GM12878 (cell line): Measurements from ENCODE around the gene LDHAL6B. TPM values are rescaled to one million over a fixed set of nuclear protein-coding genes. Genes with fewer than 3 reads are reported as not detected.
A peak's percentile ranks its signal among the peaks of the same experiment; 100 is the strongest.

ENCODE experiments used
- ATAC-seq: fragments of 200-7000 bp; cut with Tn5 transposase; 3 replicates; pipeline ENCODE4 v1.9.1; 2020; ENCODE audit warnings: mild to moderate bottlenecking, moderate library complexity
- BruUV-seq: library from RNA; stranded (reverse); fragments of 400-500 nt; replicated peaks from 2 replicates; lab custom pipeline; 2021; lab: Mats Ljungman, UMichigan
- CTCF ChIA-PET: fragments of 300-600 bp; sonication (Branson Sonifier 250); formaldehyde crosslinking; extraction: SDS; loops from one replicate; lab custom pipeline; 2021; ENCODE audit warnings: inconsistent platforms; lab: Yijun Ruan, JAX
- POLR2A ChIA-PET: fragments of 350-600 bp; formaldehyde crosslinking; extraction: SDS; loops from one replicate; lab custom pipeline; 2021; ENCODE audit warnings: inconsistent platforms; lab: Charles Lee
- RAD21 ChIA-PET: fragments of 300-600 bp; sonication (Branson Sonifier 250); formaldehyde crosslinking; loops from one replicate; lab custom pipeline; 2023; ENCODE audit warnings: antibody characterized with exemption; ENCODE audit not compliant: unreplicated experiment; lab: Charles Lee
- SMC1A ChIA-PET: fragments of 300-600 bp; sonication (Branson Sonifier 250); formaldehyde crosslinking; loops from one replicate; lab custom pipeline; 2023; ENCODE audit not compliant: unreplicated experiment, uncharacterized antibody; lab: Charles Lee
- DNase-seq: peaks from one replicate; pipeline ENCODE4 v3.0.0-alpha.2; 2011; ENCODE audit warnings: low read depth, low spot score
- FAIRE-seq: peaks from 3 replicates; lab custom pipeline; 2011; peaks lifted over from hg19 to GRCh38; lab: Jason Lieb, UNC
- H2AFZ ChIP-seq: 2 replicates; pipeline ENCODE4 v1.6.0; 2011; ENCODE audit warnings: low read depth, low read length, control low read depth; ENCODE audit not compliant: control insufficient read depth
- H3K27ac ChIP-seq: 2 replicates; pipeline ENCODE4 v1.5.1; 2011; ENCODE audit warnings: control low read depth; ENCODE audit not compliant: control insufficient read depth, insufficient read depth
- H3K27me3 ChIP-seq, 2 experiments: replicated peaks in 1 of 2; 2 replicates each; pipeline versions ENCODE4 v1.6.0 to v1.6.1; 2011; ENCODE audit warnings: low read length in 1 of 2; ENCODE audit not compliant: control insufficient read depth in 2 of 2, insufficient read depth in 2 of 2
- H3K36me3 ChIP-seq, 2 experiments: 2 replicates each; pipeline ENCODE4 v1.5.1; 2011; ENCODE audit warnings: low read length in 1 of 2; ENCODE audit not compliant: control insufficient read depth in 2 of 2, insufficient read depth in 2 of 2
- H3K4me1 ChIP-seq: 2 replicates; pipeline ENCODE4 v1.6.1; 2011; ENCODE audit warnings: mild to moderate bottlenecking, low read length, moderate library complexity, mixed read lengths; ENCODE audit not compliant: control insufficient read depth, insufficient read depth
- H3K4me2 ChIP-seq: 2 replicates; pipeline ENCODE4 v1.6.0; 2011; ENCODE audit warnings: control low read depth; ENCODE audit not compliant: control insufficient read depth, insufficient read depth
- H3K4me3 ChIP-seq: fragments of 200-600 bp; sonication (generic); 2 replicates; pipeline ENCODE4 v1.5.1; 2016
- H3K79me2 ChIP-seq: 2 replicates; pipeline ENCODE4 v1.6.0; 2011; ENCODE audit warnings: low read length; ENCODE audit not compliant: control insufficient read depth, insufficient read depth
- H3K9ac ChIP-seq: 2 replicates; pipeline ENCODE4 v1.8.0; 2011; ENCODE audit warnings: low read length, control low read depth, mixed read lengths; ENCODE audit not compliant: control insufficient read depth, insufficient read depth
- H3K9me3 ChIP-seq: replicated peaks from 3 replicates; pipeline ENCODE4 v1.5.1; 2011; ENCODE audit warnings: mild to moderate bottlenecking, low read length; ENCODE audit not compliant: control insufficient read depth, insufficient read depth
- H4K20me1 ChIP-seq: 2 replicates; pipeline ENCODE4 v1.6.0; 2011; ENCODE audit not compliant: control insufficient read depth, insufficient read depth
- ATF2 ChIP-seq: IDR thresholded peaks from 2 replicates; pipeline ENCODE4 v1.6.1; 2012; ENCODE audit warnings: low read length, inconsistent platforms
- ATF3 ChIP-seq: IDR thresholded peaks from 2 replicates; pipeline ENCODE4 v1.6.1; 2011; ENCODE audit warnings: low read depth, mild to moderate bottlenecking, low read length, moderate library complexity, borderline replicate concordance; ENCODE audit errors: extremely low read depth
- CEBPB ChIP-seq, 2 experiments: fragments of 150-350 bp in 1 of 2; IDR thresholded peaks; 2 replicates each; pipeline ENCODE4 v1.6.1; 2012 to 2014; ENCODE audit warnings: low read depth in 2 of 2, low read length in 2 of 2, borderline replicate concordance in 1 of 2, inconsistent platforms in 1 of 2
- E2F4 ChIP-seq: IDR thresholded peaks from 2 replicates; pipeline ENCODE4 v1.6.1; 2012; ENCODE audit warnings: low read depth, low read length, improper control_type of control experiment
- E4F1 ChIP-seq: fragments of 450-650 bp; IDR thresholded peaks from 2 replicates; pipeline ENCODE4 v1.6.1; 2018; ENCODE audit warnings: borderline replicate concordance, mild to moderate bottlenecking; ENCODE audit not compliant: partially characterized antibody
- NR2F1 ChIP-seq: fragments of 450-650 bp; conservative IDR thresholded peaks from 2 replicates; pipeline ENCODE4 v1.6.1; 2017; ENCODE audit warnings: mild to moderate bottlenecking
- POLR2AphosphoS5 ChIP-seq: IDR thresholded peaks from 2 replicates; pipeline ENCODE4 v1.6.1; 2011; ENCODE audit warnings: mild to moderate bottlenecking, low read length, inconsistent platforms
- SRF ChIP-seq, 2 experiments: IDR thresholded peaks; 2 replicates each; pipeline ENCODE4 v1.6.1; 2011; ENCODE audit warnings: low read depth in 2 of 2, low read length in 2 of 2, mild to moderate bottlenecking in 1 of 2, moderate library complexity in 1 of 2
- WGBS: methylation state at CpG from one replicate; pipeline ENCODE4 v1.1.6; 2016; ENCODE audit warnings: low lambda C conversion rate; ENCODE audit not compliant: insufficient replicate concordance, insufficient coverage; ENCODE audit errors: missing lambda C conversion rate; 5-methylcytosine and 5-hydroxymethylcytosine counted together
- in situ Hi-C: fragments of 300-500 bp; cut with MboI; formaldehyde crosslinking; loops from 9 replicates; pipeline ENCODE4 v1.14.3; 2018; ENCODE audit warnings: mixed read lengths
- intact Hi-C: fragments of 100-400 bp; cut with micrococcal nuclease; formaldehyde crosslinking; loops from one replicate; pipeline ENCODE4 v1.14.2; 2022; ENCODE audit not compliant: unreplicated experiment
- polyA plus RNA-seq, 11 experiments: library from polyadenylated mRNA; depleted of rRNA in 4 of 11; unstranded in 6 of 11; stranded (reverse) in 5 of 11; fragments of >200 nt; fragmentation: Nextera tagmentation in 4 of 11; fragmentation: Illumina TruSeq in 1 of 11; extraction: Ambion mirVana in 4 of 11; extraction: Trizol in 1 of 11; gene quantifications; 1 replicate in 1 of 11; 2 replicates in 10 of 11; pipeline versions ENCODE4 v1.2.1 to v1.2.3, GENCODE V29; 2011 to 2016; ENCODE audit warnings: inconsistent platforms in 2 of 11, missing spikeins in 2 of 11, low read depth in 1 of 11
- total RNA-seq, 4 experiments: library from RNA; depleted of rRNA in 3 of 4; stranded (reverse); fragments of >200 nt in 3 of 4; fragmentation: Illumina TruSeq in 1 of 4; extraction: Trizol in 1 of 4; gene quantifications; 2 replicates each; pipeline versions ENCODE4 v1.2.1 to v1.2.3, GENCODE V29; 2013 to 2021
- TF ChIP-seq, protein P1 (sequence below): fragments of 450-650 bp; IDR thresholded peaks from 2 replicates; pipeline ENCODE4 v1.6.1; 2017; ENCODE audit warnings: borderline replicate concordance

LDHAL6B gene
- total and polyA plus RNA-seq, 10 of the 15 experiments (the other 5 are each of a cell fraction or from before 2014, with no cell fraction given) = 0.33 to 0.66 TPM; not detected in 8

DNA sequence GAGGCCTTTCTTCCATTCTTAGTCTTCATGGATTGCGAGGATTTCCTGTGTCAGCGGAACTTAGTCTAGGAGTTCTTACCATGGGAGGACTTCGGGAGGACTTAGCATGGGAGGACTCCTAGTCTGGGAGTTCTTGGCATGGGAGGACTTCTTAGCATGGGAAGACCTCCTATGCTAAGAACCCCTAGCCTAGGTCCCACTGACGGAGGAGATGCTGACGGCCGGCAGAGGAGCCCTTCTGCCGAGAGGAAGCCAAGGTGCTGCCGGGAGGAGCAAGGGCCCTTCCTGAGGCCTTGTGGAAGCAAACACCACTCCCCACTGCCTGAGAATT lies 35.6 kb upstream of the LDHAL6B start:
- in situ Hi-C loops = no loop called here
- no peak overlapping the region for H3K4me2 ChIP-seq
- CTCF ChIA-PET = interaction anchor here (1.4 to 3.2 kb wide), 3 partner anchors 9 to 358 kb away, joined by 4 to 10 read pairs (median 4); no protein-coding TSS in a partner anchor

GRCh38 chr15:59172289-59172901 lies 34.2 kb upstream of the LDHAL6B start:
- H2AFZ ChIP-seq = no peak overlapping the region
- FAIRE-seq (no peak), ATAC-seq (no peak), DNase-seq (no peak)
- CTCF ChIA-PET = interaction anchor here (0.6 to 1.2 kb wide), 4 partner anchors 324 to 357 kb away, joined by 3 to 5 read pairs (median 3); no protein-coding TSS in a partner anchor
- H3K27ac ChIP-seq = no peak overlapping the region
- H3K79me2 ChIP-seq = no peaks in the 10 kb centered on the region
- H3K9me3 ChIP-seq = no peaks in the 10 kb centered on the region
- BruUV-seq = no TSS peak
- RAD21 ChIA-PET = interaction anchor here (0.8 kb wide), 1 partner anchor 117 kb away, joined by 3 read pairs; no protein-coding TSS in a partner anchor
- H3K36me3 ChIP-seq = peaks cover 14 to 30% of the 10 kb centered on the region in 2 experiments
- no peak overlapping the region for H3K4me2 ChIP-seq
- POLR2A ChIA-PET = no interaction called here
- no peaks in the 10 kb centered on the region for H3K27me3 ChIP-seq
- H3K4me1 ChIP-seq = no peaks in the 10 kb centered on the region
- H3K9ac ChIP-seq = no peak overlapping the region
- intact Hi-C loops = no loop called here
- SMC1A ChIA-PET = interaction anchor here (0.9 to 1.0 kb wide), 2 partner anchors 142 to 240 kb away, joined by 3 read pairs; no protein-coding TSS in a partner anchor
- no peak overlapping the region for H3K4me3 ChIP-seq
- in situ Hi-C loops = no loop called here
- 100% methylated on average over 7 of the region's 7 CpGs for WGBS
- H4K20me1 ChIP-seq = no peaks in the 10 kb centered on the region
- no peak for TF ChIP-seq NR2F1
- TF ChIP-seq, protein P1, sequence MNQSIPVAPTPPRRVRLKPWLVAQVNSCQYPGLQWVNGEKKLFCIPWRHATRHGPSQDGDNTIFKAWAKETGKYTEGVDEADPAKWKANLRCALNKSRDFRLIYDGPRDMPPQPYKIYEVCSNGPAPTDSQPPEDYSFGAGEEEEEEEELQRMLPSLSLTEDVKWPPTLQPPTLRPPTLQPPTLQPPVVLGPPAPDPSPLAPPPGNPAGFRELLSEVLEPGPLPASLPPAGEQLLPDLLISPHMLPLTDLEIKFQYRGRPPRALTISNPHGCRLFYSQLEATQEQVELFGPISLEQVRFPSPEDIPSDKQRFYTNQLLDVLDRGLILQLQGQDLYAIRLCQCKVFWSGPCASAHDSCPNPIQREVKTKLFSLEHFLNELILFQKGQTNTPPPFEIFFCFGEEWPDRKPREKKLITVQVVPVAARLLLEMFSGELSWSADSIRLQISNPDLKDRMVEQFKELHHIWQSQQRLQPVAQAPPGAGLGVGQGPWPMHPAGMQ = no peak
- no peak for TF ChIP-seq SRF (IDR thresholded peaks at IDR 0.05; ENCODE audit: low read depth in 2 of 2, low read length in 2 of 2)
- no peak for TF ChIP-seq ATF3
- TF ChIP-seq E2F4 = no peak
- TF ChIP-seq E4F1 = no peak
- TF ChIP-seq ATF2 = no peak

More for the DNA sequence above, 35.6 kb upstream of the LDHAL6B start:
- POLR2A ChIA-PET = no interaction called here
- Histone ChIP-seq H3K4me1 (peaks cover 3% of the 10 kb centered on the region; the same call in 1 of the 2 replicates), H4K20me1 (no peaks in the 10 kb centered on the region), H3K27ac (no peak overlapping the region), H3K36me3 (peaks cover 14 to 39% of the 10 kb centered on the region in 2 experiments), H3K9ac (no peak overlapping the region), H3K79me2 (no peaks in the 10 kb centered on the region), H3K4me3 (no peak overlapping the region), H2AFZ (no peak overlapping the region), H3K27me3 (no peaks in the 10 kb centered on the region), H3K9me3 (no peaks in the 10 kb centered on the region)
- RAD21 ChIA-PET = no interaction called here
- ATAC-seq (no peak), FAIRE-seq (no peak), DNase-seq (no peak)
- WGBS = 98% methylated on average over 8 of the region's 8 CpGs
- no TSS peak for BruUV-seq
- intact Hi-C loops = no loop called here
- TF ChIP-seq CEBPB (IDR thresholded peaks at IDR 0.05; ENCODE audit: borderline replicate concordance in 1 of 2, low read depth in 2 of 2, low read length in 2 of 2) (no peak), POLR2AphosphoS5 (0 out of 2 replicates have a peak, but pooled peaks have one; percentile 44)
- SMC1A ChIA-PET = no interaction called here
